NT2/D1 (cell line): Measurements from ENCODE around the gene HRK.

Experiments
- YY1 ChIP-seq: IDR thresholded peaks from 2 replicates; pipeline ENCODE4 v1.6.1; 2011; ENCODE audit not compliant: insufficient read length, insufficient read depth
- ZNF274 ChIP-seq: IDR thresholded peaks from 2 replicates; pipeline ENCODE4 v1.6.1; 2011; ENCODE audit warnings: mild to moderate bottlenecking, low read depth, low read length

DNA sequence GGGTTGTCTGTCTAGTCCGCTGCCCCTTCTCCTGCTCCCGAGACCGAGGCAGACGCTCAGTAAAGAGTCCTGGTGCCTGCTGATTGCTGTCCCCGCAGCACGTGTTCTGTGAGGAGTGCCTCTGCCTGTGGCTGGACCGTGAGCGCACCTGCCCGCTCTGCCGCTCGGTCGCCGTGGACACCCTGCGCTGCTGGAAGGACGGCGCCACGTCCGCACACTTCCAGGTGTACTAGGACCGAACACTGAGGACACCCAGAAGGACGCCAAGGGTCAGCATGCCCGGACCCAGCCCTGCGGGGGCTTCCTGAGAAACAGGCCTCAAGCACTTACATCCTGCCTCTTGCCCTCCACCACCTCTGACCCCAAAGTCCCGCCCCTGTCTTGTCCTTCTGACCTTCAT, 32.0 kb downstream of the HRK start:
- TF ChIP-seq ZNF274, result no peak
- TF ChIP-seq YY1, result no peak
